ENCODE measurements around the gene ATXN7L1. TPM values are rescaled to one million over a fixed set of nuclear protein-coding genes. Genes with fewer than 3 reads are reported as not detected.

ATXN7L1 gene
- total RNA-seq, 1 donor from 2014 or later: 20.6 TPM

- Mint-ChIP-seq H3K4me1 (ENCODE audit: low read depth, unreplicated experiment) (peaks cover 14% of the 10 kb centered on the region), H3K36me3 (ENCODE audit: unreplicated experiment) (peaks cover 5% of the 10 kb centered on the region), H3K27ac (ENCODE audit: unreplicated experiment) (no peak overlapping the region), H3K9me3 (ENCODE audit: unreplicated experiment) (peaks cover 2% of the 10 kb centered on the region), H3K4me3 (ENCODE audit: unreplicated experiment) (no peak overlapping the region), H3K27me3 (ENCODE audit: unreplicated experiment) (no peaks in the 10 kb centered on the region)
- TF ChIP-seq CTCF (IDR thresholded peaks at IDR 0.05; ENCODE audit: partially characterized antibody, unreplicated experiment): no peak
- DNase-seq: no peak
These were observed 50.3 kb downstream of the ATXN7L1 start for GRCh38 chr7:105826143-105826542.

GRCh38 chr7:105825371-105825770 lies 51.0 kb downstream of the ATXN7L1 start:
- no peak overlapping the region for H3K27ac Mint-ChIP-seq (ENCODE audit: unreplicated experiment)
- no peak overlapping the region for H3K4me3 Mint-ChIP-seq (ENCODE audit: unreplicated experiment)
- H3K36me3 Mint-ChIP-seq (ENCODE audit: unreplicated experiment): peaks cover 5% of the 10 kb centered on the region
- peaks cover 10% of the 10 kb centered on the region for H3K4me1 Mint-ChIP-seq (ENCODE audit: low read depth, unreplicated experiment)
- no peak for DNase-seq
- TF ChIP-seq CTCF (IDR thresholded peaks at IDR 0.05; ENCODE audit: partially characterized antibody, unreplicated experiment): no peak
- H3K27me3 Mint-ChIP-seq (ENCODE audit: unreplicated experiment): no peaks in the 10 kb centered on the region
- H3K9me3 Mint-ChIP-seq (ENCODE audit: unreplicated experiment): peaks cover 2% of the 10 kb centered on the region

- Mint-ChIP-seq H3K4me1 (ENCODE audit: low read depth, unreplicated experiment) (peaks cover 8% of the 10 kb centered on the region), H3K27me3 (ENCODE audit: unreplicated experiment) (no peaks in the 10 kb centered on the region), H3K9me3 (ENCODE audit: unreplicated experiment) (no peaks in the 10 kb centered on the region), H3K27ac (ENCODE audit: unreplicated experiment) (no peak overlapping the region), H3K36me3 (ENCODE audit: unreplicated experiment) (peaks cover 5% of the 10 kb centered on the region), H3K4me3 (ENCODE audit: unreplicated experiment) (no peak overlapping the region)
- no peak for DNase-seq
- no peak for TF ChIP-seq CTCF (IDR thresholded peaks at IDR 0.05; ENCODE audit: partially characterized antibody, unreplicated experiment)
These were observed 53.6 kb downstream of the ATXN7L1 start for GRCh38 chr7:105822806-105823205.

- no peak overlapping the region for H3K27ac Mint-ChIP-seq (ENCODE audit: unreplicated experiment)
- peaks cover 5% of the 10 kb centered on the region for H3K36me3 Mint-ChIP-seq (ENCODE audit: unreplicated experiment)
- H3K9me3 Mint-ChIP-seq (ENCODE audit: unreplicated experiment): no peaks in the 10 kb centered on the region
- H3K4me1 Mint-ChIP-seq (ENCODE audit: low read depth, unreplicated experiment): peaks cover 13% of the 10 kb centered on the region
- no peak for TF ChIP-seq CTCF (IDR thresholded peaks at IDR 0.05; ENCODE audit: partially characterized antibody, unreplicated experiment)
- DNase-seq: no peak
- H3K4me3 Mint-ChIP-seq (ENCODE audit: unreplicated experiment): no peak overlapping the region
- H3K27me3 Mint-ChIP-seq (ENCODE audit: unreplicated experiment): no peaks in the 10 kb centered on the region
These were observed 54.9 kb downstream of the ATXN7L1 start for GRCh38 chr7:105821527-105821926.

GRCh38 chr7:105820363-105821066 lies 55.9 kb downstream of the ATXN7L1 start:
- H3K27me3 Mint-ChIP-seq (ENCODE audit: unreplicated experiment): no peaks in the 10 kb centered on the region
- TF ChIP-seq CTCF (IDR thresholded peaks at IDR 0.05; ENCODE audit: partially characterized antibody, unreplicated experiment): no peak

More at GRCh38 chr7:105820363-105821066, 55.9 kb downstream of the ATXN7L1 start:
- peaks cover 5% of the 10 kb centered on the region for H3K36me3 Mint-ChIP-seq (ENCODE audit: unreplicated experiment)
- H3K27ac Mint-ChIP-seq (ENCODE audit: unreplicated experiment): no peak overlapping the region
- no peak overlapping the region for H3K4me3 Mint-ChIP-seq (ENCODE audit: unreplicated experiment)
- no peak for DNase-seq
- no peaks in the 10 kb centered on the region for H3K9me3 Mint-ChIP-seq (ENCODE audit: unreplicated experiment)
- peaks cover 19% of the 10 kb centered on the region for H3K4me1 Mint-ChIP-seq (ENCODE audit: low read depth, unreplicated experiment)
